NCI-H1105 (cell line): Measurements from ENCODE around the gene RABL2A.
"Not testable (repeated sequence)": the region's sequence is repeated elsewhere in the genome, so short reads cannot be mapped to it uniquely, and the experiment has no call there.

Experiments used
- DNase-seq: peaks from one replicate; lab custom pipeline; 2025; lab: John Stamatoyannopoulos, UW

The RABL2A gene

DNA sequence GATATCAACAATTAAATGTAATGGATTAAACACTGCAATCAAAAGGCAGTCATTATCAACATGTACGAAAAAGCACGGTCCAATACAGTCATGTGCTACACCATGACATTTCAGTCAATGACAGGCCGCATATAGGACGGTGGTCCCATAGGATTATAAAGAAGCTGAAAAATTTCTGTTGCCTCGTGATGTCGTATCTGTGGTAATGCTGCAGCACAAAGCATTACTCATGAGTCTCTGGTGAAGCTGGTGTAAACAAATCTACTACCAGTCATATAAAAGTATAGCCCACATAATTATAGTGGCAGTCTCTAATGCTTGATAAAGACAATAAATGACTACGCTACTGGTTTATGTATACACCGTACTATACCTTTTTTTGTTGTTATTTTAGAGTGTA is 58.4 kb downstream of the RABL2A start:
- DNase-seq, result no peak

GRCh38 chr2:113686537-113686936 is 59.5 kb downstream of the RABL2A start:
- DNase-seq, result no peak

DNA sequence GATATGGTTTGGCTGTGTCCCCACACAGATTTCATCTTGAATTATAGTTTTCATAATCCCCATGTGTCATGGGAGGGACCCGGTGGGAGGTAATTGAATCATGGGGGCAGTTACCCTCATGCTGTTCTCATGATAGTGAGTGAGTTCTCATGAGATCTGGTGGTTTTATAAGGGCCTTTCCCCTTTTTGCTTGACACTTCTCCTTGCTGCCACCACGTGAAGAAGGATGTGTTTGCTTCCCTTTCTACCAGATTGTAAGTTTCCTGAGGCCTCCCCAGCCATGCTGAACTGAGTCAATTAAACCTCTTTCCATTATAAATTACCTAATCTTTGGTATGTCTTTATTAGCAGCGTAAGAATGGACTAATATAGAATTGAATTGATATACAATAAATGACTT is 63.8 kb downstream of the RABL2A start:
- not testable (repeated sequence) for DNase-seq
